ENCODE data around the gene RAI1.

RAI1 gene

DNA sequence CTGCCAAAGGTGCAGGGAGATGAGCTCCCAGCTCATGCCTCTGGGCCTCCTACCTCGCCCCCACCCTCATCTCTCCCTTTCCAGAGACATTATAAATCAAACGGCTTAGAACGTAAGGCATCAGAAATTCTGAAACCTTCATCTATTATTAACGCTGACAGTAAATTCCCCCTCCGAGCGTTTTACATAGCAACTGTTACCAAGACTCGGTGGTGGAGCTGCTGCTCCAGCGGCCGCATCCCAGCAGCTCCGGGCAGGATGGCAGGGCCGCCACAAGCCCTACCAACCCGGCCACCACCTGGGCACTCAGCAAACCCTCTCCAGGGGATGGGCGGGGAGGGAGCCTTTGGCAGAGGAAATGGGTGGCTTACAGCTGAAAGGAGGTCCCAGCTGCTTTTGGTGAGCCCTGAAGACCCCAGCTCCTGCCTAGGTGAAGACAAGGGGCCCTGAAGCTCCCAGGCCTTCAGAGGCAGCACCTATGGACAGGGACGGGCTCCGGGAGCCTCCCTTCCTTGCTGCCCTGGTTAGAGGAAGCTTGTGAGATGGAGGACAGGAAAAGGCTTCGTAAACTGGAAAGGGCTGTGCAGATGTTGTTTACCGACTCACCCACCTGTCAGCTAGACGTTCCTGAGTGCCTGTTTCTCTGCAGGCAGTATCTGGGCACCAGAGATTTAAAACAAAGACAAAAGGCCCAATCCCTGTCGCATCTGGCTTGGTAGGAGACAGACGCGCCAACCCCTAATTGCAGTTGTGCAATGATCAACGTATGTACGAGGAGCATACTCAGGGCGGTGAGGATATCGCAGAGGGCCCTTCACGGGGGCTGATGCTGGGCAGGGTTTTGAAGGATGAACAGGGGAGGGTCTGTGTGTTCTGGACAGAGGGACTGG, 76.9 kb downstream of the RAI1 start:
- no peak for DNase-seq (ENCODE audit: low read depth)
- H3K4me3 ChIP-seq (ENCODE audit: low read depth, low read length): no peak overlapping the region

DNA sequence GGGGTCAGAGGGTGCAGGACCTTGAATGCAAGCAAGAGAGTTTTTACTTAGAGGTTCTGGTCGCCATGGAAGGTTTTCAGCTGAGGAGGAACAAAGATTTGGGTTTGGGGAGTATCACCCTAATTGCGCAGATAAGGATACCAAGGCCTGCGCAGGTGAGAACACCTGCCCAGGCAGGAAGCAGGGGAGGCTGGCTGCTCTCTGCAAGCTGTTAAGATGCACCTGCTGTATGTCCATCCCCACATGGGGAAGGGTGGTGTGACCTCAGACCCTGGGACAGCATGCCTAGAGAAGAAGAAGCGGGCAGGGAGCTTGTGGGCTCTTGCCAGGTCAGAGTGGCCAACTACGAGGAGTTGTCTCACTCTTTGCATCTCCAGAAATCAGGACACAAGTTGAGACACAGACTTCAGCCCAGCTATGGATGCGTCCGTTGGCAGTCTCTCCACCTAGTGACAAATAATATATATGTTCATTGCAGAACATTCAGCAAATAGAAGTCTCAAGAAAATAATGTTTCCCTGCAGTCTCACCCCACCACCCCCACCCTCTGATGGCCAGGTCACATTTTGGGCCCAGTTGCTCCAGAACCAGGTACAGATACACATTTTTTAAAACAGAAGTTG, 77.8 kb downstream of the RAI1 start:
- H3K4me3 ChIP-seq (ENCODE audit: low read depth, low read length): no peak overlapping the region
- no peak for DNase-seq (ENCODE audit: low read depth)

DNA sequence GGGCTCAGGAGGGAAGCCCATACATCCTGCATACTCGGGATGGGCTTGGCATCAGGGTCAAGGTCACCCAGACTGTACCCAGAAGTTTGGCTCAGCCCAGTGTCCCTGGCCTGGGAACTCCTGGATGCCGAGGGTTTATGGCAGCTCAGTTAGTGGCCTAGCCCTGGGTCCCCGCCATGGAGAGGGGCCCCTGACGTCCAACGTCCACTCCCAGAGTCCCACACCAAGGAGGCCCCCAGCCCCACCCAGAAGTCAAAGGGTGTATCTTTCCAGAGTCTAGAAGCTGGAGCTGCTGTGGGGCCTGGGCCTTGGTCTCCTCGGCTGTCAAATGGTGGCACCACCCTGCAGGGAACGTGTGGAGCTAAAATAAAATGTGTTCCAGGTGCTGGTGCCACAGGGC, 79.1 kb downstream of the RAI1 start:
- no peak for DNase-seq (ENCODE audit: low read depth)
- no peak overlapping the region for H3K4me3 ChIP-seq (ENCODE audit: low read depth, low read length)

DNA sequence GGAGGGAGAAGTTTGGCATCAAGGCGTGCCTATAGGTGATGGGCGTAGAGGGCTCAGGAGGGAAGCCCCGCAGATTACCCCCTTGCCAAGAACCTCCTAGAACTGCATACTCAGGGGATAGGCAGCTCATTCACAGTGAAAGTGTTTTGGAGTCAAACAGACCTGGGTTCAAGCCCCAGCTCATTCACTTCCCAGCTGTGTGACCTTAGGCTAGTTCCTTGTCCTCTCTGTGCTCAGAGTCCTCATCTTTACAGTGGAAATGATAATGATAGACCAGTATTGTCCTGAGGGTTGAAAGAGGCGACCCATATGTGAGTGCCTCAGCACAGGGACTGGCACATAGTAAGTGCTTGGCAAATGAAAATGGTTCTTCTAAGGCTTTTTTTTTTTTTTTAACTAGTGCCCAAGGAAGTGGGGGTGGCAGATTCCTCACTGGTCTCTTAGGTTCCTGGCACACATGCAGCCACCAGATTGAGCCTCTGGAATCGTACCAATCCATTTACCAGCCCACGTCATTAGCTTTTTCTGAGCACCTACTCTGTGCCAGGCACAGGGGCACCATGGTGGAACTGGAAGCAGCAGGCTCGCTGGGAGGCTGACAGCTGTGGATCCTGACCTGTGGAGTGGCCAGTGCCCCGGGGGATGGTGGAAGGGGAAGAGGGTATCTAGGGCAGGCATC, 79.8 kb downstream of the RAI1 start:
- DNase-seq (ENCODE audit: low read depth): no peak
- no peak overlapping the region for H3K4me3 ChIP-seq (ENCODE audit: low read depth, low read length)

DNA sequence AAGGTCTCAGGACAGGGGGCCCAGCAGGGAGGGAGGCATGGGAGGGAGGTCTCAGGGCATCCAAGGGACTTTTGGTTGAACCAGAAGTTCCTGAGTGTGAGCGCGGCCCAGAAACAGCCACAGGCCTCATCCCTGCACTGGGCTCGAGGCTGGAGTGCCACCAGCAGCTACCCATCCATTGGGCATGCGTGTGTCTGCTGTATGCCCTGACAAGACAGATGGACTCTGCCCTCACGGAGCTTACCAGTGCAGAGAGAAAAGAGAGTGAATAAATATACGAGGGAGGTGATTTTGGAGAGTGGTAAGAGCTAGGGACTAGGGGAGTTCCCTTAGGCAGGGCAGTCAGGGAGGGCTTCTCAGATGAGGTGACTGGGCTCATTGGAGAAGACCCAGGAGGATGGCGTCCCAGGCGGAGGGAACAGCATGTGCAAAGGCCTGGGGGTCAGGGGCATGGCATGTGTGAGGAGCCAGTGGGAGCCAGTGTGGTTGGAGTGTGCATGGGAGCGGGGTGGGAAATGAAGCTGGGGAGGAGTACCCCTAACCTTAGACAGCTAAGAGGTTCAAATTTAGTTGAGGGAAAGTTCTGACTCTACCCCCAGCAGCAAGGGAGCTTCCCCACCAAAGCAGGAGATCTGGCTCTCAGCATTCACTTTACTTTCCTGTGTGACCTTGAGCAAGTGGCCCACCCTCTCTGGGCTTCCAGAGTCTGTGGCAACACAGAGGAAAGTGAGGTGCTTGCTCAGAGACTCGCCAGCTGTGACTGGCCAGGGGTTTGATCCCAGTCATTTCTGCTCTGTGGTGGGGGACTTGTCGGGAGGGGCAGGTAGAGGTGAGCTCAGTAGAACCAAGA, 80.9 kb downstream of the RAI1 start:
- no peak for DNase-seq (ENCODE audit: low read depth)
- H3K4me3 ChIP-seq (ENCODE audit: low read depth, low read length): no peak overlapping the region

DNA sequence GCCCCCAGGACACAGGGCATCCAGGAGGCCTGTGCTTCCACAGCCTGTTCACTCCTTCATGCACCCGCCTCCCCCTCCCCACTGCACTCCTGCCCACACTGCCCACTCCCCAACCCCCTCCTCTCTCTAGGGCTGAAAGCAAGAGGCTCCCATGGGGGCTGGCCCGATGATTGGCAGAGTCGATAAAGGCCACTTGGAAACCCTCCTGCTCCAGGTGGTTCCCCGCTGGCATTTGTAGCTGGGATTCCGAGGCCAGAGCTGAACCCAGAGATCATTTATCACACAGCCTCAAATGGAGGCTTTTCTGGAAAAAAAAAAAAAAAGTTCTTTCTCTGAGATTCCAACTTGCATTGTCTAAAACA, 81.5 kb downstream of the RAI1 start:
- H3K4me3 ChIP-seq (ENCODE audit: low read depth, low read length): no peak overlapping the region

DNA sequence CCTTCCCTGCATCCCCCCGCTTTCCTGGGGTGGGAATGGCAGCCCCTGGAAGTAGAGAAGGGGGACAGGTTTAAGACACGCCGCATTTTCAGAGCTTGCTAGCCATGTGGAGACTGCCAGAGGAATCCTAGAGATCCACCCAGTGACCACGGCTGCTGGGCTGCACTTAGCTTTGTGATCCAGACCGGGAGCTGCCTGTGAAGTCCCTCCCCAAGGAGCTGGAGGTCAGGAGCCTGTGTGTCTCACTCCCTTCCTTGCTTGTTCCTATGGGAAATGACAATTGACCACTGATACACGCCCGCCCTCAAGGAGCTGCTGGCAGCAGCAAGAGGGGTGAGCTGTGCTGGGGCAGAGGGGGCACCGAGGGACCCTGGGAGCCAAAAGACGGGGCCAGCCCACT, 81.9 kb downstream of the RAI1 start:
- H3K4me3 ChIP-seq (ENCODE audit: low read depth, low read length): no peak overlapping the region
- DNase-seq (ENCODE audit: low read depth): no peak

More for the DNA sequence above, 81.5 kb downstream of the RAI1 start:
- DNase-seq (ENCODE audit: low read depth): no peak

DNA sequence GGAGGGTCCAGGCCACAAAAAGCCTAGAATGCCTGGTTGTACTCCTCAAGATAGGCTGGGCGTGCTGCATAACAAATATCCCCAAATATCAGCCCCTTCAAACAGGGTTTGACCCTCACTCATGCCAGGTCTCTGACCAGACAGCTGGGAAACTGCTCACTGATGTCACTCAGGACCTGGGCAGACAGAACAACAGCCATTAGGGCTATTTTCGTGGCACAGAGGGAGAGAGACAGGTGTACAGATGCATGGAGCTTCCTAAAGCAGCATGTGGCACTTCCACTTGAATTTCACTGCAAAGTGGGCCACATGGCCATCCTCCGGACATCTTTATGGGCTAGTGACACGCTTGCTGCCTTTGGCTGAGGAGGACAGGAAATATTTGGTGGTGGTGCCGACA, 82.5 kb downstream of the RAI1 start:
- DNase-seq (ENCODE audit: low read depth): no peak

DNA sequence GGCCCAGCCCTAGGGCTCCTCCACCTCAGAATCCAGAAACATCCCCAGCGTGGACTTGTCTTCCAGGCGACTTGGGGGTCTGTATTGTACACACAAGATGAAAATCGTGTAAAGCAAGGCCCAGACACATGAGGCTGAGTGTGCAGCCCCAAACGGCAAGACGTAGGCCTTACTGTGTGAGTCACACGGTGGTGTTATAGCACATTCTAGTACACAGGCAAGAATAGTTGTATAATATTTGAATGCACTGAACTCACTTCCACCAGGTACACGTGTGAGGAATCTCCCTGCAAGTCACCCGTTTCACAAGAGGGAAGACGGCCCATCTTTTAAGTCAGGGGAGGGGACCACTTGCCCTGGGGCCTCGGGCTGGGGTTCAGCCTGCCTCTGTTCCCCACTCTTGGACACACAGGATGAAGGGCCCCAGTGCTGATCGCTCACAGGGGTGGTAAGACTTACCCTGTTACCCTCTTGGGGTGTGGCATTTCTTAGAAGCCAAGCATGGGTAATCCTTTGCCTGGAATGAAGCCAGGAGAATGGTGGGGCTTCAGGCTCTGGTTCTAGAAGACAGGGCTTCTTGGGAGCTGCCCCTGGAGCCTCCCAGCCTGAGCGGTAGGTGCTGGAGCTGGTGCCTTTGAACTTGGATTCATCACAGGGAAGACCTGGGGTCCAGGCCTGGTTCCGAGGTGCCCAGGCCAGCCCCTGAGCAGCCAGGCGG, 84.3 kb downstream of the RAI1 start:
- no peak for DNase-seq (ENCODE audit: low read depth)
- H3K4me3 ChIP-seq (ENCODE audit: low read depth, low read length): no peak overlapping the region

More for the DNA sequence above, 82.5 kb downstream of the RAI1 start:
- H3K4me3 ChIP-seq (ENCODE audit: low read depth, low read length): no peak overlapping the region

DNA sequence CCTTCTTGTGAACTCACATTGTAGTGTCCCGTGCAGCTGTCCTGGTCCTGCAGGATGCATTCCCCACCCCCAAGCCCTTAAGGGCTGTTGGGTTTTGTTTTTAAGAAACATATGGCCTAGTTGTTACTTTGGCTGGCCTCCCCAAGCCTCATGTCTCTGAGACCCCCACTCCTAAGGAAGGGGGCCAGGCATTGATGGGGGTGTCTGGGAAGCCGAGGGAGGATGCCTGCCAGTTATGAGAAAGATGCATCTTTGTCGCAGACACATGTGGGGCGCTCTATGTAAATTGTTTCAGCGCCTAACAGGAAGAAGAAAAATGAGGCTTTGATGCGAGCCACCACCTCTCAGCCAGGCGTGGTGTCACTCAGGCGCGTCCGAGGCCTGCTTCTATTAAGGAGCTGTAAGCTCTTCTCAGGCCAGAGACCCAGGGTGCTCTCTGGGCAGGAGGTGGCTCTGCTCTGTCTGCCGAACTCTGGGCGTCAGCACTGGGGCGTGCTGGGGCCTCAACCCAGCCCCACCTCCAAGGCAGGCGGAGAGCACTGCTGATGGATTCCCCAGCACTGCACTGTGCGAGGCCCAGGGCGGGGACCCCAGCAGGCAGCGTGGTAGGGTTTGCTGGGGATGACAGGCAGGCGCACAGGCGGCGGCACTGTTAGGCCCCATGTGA, 85.0 kb downstream of the RAI1 start:
- DNase-seq (ENCODE audit: low read depth): no peak
- no peak overlapping the region for H3K4me3 ChIP-seq (ENCODE audit: low read depth, low read length)

DNA sequence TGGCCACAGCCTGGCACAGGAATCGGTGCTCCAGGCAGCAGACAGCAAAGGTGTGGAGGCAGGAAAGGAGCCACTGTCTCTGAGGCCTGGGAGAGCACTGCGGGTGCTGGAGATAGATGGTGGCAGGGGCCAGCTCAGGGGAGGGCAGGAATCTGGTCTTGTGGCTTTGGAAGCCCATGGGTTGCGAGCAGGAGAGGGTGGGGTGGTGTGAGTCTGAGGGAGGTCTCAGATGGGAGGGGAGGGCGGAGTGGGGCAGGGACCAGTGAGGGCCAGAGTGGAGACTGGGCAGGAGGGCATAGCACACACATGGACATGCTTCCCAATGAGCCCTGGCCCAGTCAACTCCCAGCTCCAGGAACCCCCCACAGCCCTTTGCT, 85.5 kb downstream of the RAI1 start:
- DNase-seq (ENCODE audit: low read depth): no peak
- no peak overlapping the region for H3K4me3 ChIP-seq (ENCODE audit: low read depth, low read length)

DNA sequence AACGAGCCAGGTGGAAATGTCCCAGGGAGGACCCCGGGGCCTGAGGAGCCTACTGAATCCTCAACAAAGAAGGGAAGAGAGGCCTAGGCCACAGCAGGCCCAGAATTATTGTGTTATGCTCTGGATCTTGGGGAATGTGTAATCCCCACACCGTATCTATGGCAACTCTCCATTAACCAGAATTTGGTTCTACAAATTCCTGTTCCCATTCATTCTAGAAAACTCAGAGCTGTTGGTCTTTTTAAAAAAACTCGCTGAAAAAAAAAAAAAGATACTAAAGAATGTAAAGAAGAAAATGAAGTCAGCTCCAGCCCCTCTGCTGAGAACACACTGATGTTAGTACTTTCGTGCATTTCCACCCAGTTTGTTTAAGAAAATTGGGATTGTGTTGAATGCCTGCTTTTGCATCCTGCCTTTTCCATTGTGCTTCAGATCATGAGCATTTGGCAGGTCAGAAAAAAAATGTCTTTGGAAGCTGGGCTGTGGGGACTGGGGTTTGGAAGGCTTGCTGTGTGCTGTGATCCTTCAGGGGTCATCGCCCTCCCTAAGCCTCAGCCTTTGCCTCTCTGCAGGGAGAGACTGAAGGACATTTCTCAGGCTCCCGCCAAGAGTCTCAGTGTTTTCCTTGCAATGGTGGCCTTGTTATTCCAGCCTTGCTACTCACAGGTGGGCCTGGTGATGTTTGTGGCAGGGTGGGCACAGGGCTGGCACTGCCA, 86.1 kb downstream of the RAI1 start:
- no peak for DNase-seq (ENCODE audit: low read depth)
- no peak overlapping the region for H3K4me3 ChIP-seq (ENCODE audit: low read depth, low read length)

DNA sequence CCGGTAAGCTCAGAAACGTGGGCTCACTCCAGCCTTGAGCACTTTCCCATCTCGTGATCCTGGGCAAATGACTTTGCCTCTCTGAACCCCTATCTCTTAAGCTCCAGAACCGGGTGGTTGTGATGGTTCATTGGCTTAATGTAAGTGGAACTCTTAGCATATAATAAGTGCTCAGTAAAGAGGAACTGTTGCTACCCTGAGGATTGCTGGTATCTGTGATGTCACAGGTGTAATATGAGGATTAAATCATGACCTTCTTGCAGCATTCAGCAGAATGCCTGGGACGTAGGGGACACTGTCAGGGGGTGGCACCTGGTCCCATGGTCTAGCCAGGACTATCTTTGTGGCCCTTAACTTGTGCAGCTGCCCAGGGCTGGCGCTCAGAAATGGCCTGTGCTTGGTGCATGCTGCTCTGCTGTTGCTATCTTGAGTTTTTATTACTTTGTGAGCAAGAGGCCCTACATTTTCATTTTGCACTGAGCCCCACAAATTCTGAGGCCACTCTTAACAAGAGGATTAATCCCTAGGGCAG, 86.7 kb downstream of the RAI1 start:
- no peak for DNase-seq (ENCODE audit: low read depth)
- H3K4me3 ChIP-seq (ENCODE audit: low read depth, low read length): no peak overlapping the region

DNA sequence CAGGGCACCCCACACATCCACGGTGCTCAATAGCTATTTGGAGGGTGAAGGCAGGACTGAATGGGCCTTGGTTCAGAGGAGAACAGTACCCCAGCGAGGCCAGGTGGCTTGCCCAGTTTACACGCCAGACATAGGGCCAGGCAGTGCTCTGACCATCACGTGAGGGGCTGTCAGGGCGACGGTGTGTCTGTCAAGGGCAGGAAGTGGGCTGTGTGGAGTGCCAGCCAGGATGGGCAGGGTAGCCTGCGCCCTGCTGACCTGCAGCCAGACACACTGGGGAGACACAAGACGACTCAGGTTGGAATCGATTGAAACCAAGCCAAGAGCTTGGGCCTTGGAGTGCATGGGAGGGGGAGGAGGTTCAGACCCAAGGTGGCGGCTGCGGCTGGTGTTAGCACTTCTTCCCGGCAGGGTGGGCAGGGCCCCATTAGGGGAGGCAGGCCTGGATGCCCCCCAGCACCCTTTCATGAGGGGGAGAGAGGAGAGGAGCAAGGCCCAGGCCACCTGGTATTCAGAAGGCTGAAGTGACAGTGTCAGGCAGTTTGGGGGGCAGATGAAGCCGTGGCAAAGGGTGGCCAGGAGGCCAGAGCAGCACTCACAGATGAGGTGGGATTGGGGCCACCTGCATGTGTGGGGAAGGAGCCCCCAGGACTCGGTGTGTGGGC, 87.3 kb downstream of the RAI1 start:
- DNase-seq (ENCODE audit: low read depth): no peak
- no peak overlapping the region for H3K4me3 ChIP-seq (ENCODE audit: low read depth, low read length)

DNA sequence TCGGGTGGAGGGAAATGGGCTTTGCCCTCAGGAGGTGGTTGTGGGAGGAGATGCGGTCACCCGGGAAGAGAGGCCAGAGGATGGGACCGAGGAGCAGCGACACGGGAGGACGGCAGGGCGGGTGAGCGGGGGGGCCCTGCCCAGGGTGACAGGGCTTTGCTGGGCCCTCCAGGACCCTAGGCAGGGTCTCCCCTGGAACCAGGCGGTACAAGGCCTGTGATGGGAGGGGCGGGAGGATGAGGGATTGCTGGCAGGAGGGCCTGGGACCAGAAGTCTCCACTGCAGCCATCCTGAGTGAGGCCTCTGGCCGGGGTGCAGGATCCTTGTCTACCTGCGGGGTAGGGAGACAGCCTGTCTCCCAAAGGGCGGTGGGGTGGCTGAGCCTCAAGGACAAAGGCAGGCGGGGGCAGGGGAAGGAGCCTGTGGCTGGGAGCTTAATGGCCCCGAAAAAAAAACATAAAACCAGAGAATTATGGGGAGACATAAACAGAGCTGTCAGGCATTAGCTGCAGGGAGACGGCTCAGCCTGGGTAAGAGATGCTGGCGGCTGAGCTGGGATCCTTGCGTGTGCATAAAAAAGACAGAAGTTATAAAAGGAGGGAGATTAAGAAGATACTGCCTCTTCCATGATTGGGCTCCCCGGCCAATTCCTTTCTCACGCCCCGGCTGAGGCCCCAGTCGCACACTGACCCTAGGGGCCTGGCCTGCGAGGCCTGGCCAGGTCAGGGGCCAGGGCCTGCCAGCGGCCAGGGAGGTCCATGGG, 88.8 kb downstream of the RAI1 start:
- no peak for DNase-seq (ENCODE audit: low read depth)
- no peak overlapping the region for H3K4me3 ChIP-seq (ENCODE audit: low read depth, low read length)

DNA sequence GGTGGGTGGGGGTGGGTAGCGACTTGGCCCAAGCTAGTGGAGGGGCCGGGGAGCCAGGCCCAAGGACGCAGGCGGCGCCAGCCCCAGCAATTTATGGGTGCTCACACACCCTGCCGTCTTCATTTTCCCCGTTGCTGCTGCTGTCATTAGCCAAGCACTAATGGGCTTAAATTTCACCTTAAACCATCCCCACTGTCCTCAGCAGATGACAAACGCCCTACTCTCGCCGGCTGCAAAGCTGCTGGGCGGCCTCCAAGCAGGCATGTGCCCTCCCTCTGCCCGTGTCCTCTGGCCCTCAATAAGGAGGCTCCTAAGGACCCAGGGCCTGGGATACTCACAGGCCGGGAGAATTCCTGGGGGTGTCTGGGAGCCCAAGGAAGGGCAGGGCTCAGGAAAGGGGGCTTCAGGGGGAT, 89.4 kb downstream of the RAI1 start:
- no peak for DNase-seq (ENCODE audit: low read depth)
- no peak overlapping the region for H3K4me3 ChIP-seq (ENCODE audit: low read depth, low read length)

Measured in skeletal muscle cell (primary cell).